Activated T-helper 1 cell treated with anti-CD3 and anti-CD28 coated beads, Interleukin-12 subunit alpha, Interleukin-12 subunit beta, Interleukin-2, Interleukin-4 antibody, amounts not matched to agents 30 ng/mL and 10 ng/mL and 1 ng/mL, durations not matched to agents 14 hours and 24 hours and 36 hours (primary cell): Measurements from ENCODE around the gene CERS5. TPM values are rescaled to one million over a fixed set of nuclear protein-coding genes. Genes with fewer than 3 reads are reported as not detected.

Experiments
- DNase-seq: peaks from one replicate; pipeline ENCODE4 v3.0.0; 2021; ENCODE audit warnings: low spot score
- H3K27ac Mint-ChIP-seq: one replicate; pipeline ENCODE4 v1.8.0; 2021; ENCODE audit warnings: mild to moderate bottlenecking, mixed read lengths
- H3K27me3 Mint-ChIP-seq: one replicate; pipeline ENCODE4 v1.8.0; 2022; ENCODE audit warnings: mild to moderate bottlenecking, moderate library complexity, mixed read lengths; ENCODE audit not compliant: insufficient read depth
- H3K36me3 Mint-ChIP-seq: one replicate; pipeline ENCODE4 v1.8.0; 2021; ENCODE audit warnings: low read depth, mixed read lengths
- H3K4me1 Mint-ChIP-seq: one replicate; pipeline ENCODE4 v1.8.0; 2021; ENCODE audit warnings: low read depth, mixed read lengths
- H3K4me3 Mint-ChIP-seq: one replicate; pipeline ENCODE4 v1.8.0; 2021; ENCODE audit warnings: mild to moderate bottlenecking, moderate library complexity, mixed read lengths
- H3K9me3 Mint-ChIP-seq: one replicate; pipeline ENCODE4 v1.8.0; 2021; ENCODE audit warnings: mixed read lengths
- intact Hi-C: fragments of 100-400 bp; cut with micrococcal nuclease; formaldehyde crosslinking; loops from one replicate; pipeline ENCODE4 v1.15.1; 2024
- total RNA-seq: library from RNA; stranded (reverse); gene quantifications from 2 replicates; pipeline ENCODE4 v1.2.3, GENCODE V29; 2022

CERS5 gene, protein sequence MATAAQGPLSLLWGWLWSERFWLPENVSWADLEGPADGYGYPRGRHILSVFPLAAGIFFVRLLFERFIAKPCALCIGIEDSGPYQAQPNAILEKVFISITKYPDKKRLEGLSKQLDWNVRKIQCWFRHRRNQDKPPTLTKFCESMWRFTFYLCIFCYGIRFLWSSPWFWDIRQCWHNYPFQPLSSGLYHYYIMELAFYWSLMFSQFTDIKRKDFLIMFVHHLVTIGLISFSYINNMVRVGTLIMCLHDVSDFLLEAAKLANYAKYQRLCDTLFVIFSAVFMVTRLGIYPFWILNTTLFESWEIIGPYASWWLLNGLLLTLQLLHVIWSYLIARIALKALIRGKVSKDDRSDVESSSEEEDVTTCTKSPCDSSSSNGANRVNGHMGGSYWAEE
- total RNA-seq, result 64.2 and 67.9 TPM in 2 replicates

DNA sequence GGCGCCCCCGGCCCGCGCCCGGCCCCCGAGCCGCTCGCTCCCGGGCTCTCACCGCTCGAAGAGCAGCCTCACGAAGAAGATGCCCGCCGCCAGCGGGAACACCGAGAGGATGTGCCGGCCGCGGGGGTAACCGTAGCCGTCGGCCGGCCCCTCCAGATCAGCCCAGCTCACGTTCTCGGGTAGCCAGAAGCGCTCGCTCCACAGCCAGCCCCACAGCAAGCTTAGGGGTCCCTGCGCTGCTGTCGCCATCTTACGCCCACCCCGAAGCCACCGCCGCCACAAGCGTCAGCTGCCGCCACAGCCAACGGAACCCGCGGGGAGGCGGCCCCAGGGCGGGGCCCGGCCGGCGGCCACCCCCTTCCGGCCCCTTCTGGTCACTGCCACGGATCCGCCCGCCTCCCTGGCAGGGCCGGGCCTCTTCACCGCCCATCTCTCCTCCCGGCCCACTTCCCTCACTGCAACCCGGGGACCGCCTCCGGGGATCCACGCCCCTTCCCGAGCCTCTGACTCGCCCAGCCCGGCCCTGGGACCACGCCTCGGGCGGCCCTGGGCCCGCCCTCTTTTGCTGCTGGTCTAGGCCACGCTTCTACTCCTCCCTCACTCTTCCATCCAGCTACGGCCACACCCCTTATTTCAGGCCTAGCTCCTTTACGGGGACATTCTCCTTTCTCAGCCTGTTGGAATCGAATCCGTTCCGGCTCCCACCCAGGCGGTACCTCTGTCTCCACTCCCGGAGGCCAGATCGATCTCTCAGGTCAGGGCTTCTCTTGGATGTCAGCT, at the start of gene CERS5:
Gene CERS5, minus strand, starts transcription at position 321 of the 780 bp plus-strand sequence. Its CDS starts 72 bp downstream, at position 249.
- peak within 1 kb of the TSS; percentile 99 for H3K4me3 Mint-ChIP-seq
- peak; percentile 98 for DNase-seq
- H3K27ac Mint-ChIP-seq, result peak within 1 kb of the TSS; percentile 95
- peaks cover 38% of the 10 kb centered on the region for H3K4me1 Mint-ChIP-seq
- no peaks in the 10 kb centered on the region for H3K27me3 Mint-ChIP-seq
- no peaks in the 10 kb centered on the region for H3K9me3 Mint-ChIP-seq
- intact Hi-C loops, result loop anchor here (1.0 to 5.0 kb wide), 8 partner anchors 20 to 1005 kb away; partner anchors contain the start of genes COX14, LARP4, RACGAP1 and SMARCD1
- H3K36me3 Mint-ChIP-seq, result peaks cover 6% of the 10 kb centered on the region

DNA sequence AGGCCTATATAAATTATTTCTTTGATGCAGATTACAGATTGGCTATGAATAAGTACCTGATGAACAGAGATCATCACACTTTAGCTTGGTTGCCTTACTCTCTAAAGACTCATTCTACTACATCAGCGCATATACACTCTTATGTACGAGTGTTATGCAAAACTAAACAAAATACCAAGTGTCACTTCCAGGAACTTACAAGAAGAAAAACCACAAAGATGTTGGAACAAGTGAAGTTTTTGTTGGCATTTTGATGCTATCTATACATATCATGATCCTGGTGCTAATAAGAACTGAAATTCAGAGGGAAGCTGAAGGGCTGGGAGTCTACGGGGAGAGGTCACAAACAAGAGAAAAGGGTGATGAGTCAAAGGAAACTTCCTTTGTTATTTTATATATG, 47.9 kb upstream of the CERS5 start:
- DNase-seq, result no peak
- Mint-ChIP-seq H3K27me3 (no peaks in the 10 kb centered on the region), H3K4me1 (peaks cover 38% of the 10 kb centered on the region), H3K36me3 (peaks cover 16% of the 10 kb centered on the region), H3K9me3 (no peaks in the 10 kb centered on the region), H3K4me3 (no peak overlapping the region), H3K27ac (peak overlapping the region; percentile 46)
- intact Hi-C loops, result no loop called here

DNA sequence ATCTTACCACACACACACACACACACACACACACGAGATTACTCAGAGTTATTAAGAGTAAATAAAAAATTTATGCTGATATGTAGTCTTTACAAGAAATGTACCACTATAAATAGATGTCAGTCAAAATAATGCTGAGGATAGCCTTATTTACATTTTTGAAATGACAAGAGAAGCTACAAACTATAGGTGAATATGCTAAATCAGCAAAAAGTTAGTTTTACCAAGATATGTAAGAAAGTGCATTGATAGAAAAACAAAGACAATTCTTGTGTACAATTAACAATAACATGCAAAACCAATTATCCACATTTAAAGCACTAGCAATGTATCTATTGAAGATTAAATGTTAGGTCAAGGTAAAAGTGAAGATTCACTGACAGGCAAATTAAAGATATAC, 46.8 kb upstream of the CERS5 start:
- Mint-ChIP-seq H3K27me3 (no peaks in the 10 kb centered on the region), H3K36me3 (peaks cover 13% of the 10 kb centered on the region), H3K27ac (no peak overlapping the region), H3K4me3 (no peak overlapping the region), H3K9me3 (no peaks in the 10 kb centered on the region), H3K4me1 (peaks cover 38% of the 10 kb centered on the region)
- DNase-seq, result no peak
- intact Hi-C loops, result no loop called here

DNA sequence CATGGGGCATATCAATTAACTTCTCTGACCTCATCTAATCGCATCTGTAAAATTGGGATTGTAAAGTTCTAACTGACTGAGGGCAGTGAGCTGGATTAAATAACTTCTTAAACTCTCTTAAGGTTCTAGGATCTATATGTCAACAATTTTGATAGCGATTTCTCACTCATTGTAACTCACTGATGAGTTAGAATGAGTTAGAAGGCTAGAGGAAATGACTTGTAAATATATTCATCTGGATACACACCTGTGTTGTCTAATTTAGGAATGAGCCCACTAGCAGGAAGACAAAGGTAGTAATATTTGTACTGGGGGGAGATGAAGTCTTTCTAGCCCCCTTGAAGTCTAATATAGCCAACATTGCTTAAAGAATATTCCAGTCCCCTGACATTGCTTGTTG, 46.3 kb upstream of the CERS5 start:
- Mint-ChIP-seq H3K4me1 (peaks cover 38% of the 10 kb centered on the region), H3K9me3 (no peaks in the 10 kb centered on the region), H3K36me3 (peaks cover 13% of the 10 kb centered on the region), H3K27me3 (no peaks in the 10 kb centered on the region), H3K27ac (peak overlapping the region; percentile 40), H3K4me3 (no peak overlapping the region)
- intact Hi-C loops, result no loop called here
- DNase-seq, result no peak

DNA sequence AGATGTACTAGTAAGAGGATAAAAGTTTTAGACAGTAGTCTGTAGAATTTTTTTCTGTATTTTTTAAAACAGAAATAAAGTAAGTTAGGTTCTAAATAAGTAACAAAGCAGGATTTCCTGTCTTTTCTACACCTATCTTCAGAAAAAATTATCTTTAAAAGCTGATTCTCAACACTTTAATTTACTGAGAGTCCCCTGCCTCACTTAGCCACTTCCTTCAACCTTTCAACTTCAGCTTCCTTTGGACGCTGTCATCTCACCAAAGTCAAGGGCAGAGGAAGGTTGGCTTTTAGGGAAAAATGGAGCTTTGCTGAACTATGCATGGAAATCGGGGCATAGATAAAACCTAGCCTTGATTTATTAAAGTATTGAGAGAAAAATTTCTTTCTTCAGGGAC, 44.9 kb upstream of the CERS5 start:
- H3K4me1 Mint-ChIP-seq, result peaks cover 38% of the 10 kb centered on the region
- H3K4me3 Mint-ChIP-seq, result peak overlapping the region; percentile 43
- peaks cover 11% of the 10 kb centered on the region for H3K36me3 Mint-ChIP-seq
- intact Hi-C loops, result loop anchor here (1.0 kb wide), 1 partner anchor 8 kb away; no protein-coding TSS in a partner anchor
- no peaks in the 10 kb centered on the region for H3K9me3 Mint-ChIP-seq
- H3K27me3 Mint-ChIP-seq, result no peaks in the 10 kb centered on the region
- H3K27ac Mint-ChIP-seq, result peak overlapping the region; percentile 88
- no peak for DNase-seq

DNA sequence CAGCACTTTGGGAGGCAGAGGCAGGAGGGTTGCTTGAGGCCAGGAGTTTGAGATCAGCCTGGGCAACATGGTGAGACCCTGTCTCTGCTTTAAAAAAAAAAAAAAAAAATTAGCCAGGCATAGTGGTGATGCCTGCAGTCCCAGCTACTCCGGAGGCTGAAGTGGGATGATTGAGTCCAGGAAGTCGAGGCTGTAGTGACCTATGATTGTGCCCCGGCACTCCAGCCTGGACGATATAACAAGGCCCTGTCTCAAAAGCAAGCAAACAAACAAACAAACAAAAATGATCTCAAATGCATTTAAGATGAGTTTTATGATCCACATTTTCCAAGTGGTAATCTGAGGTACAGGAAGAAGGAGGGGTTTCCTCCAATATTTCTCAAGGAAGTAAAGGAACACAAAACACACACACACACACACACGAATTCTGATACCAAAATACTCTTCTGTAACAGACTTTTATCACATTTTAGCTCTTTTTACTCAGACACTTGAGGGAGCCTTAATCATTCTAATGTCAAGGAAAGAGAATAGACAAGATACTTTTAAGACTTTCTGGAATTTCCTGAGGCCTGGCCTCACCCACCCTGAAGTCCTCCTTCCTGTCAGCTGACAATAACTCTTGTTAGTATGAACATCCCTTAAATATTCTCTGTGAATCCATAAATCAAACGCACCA, 44.4 kb upstream of the CERS5 start:
- H3K36me3 Mint-ChIP-seq, result peaks cover 12% of the 10 kb centered on the region
- H3K4me1 Mint-ChIP-seq, result peaks cover 38% of the 10 kb centered on the region

DNA sequence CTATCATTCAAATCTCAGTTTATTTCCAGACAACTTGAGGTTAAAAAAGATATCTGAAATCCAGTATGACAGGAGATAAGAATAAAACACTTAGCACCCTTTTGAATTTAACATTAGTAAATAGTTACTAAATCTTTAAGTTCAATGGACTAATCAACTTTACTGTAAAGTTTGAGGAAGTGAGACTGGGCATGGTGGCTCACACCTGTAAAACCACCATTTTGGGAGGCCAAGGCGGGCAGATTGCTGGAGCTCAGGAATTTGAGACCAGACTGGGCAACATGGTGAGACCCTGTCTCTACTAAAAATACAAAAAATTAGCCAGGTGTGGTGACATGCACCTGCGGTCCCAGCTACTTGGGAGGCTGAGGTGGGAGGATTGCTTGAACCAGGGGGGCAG, 40.3 kb upstream of the CERS5 start:
- Mint-ChIP-seq H3K27ac (no peak overlapping the region), H3K4me3 (no peak overlapping the region), H3K9me3 (no peaks in the 10 kb centered on the region), H3K27me3 (no peaks in the 10 kb centered on the region), H3K36me3 (peaks cover 16% of the 10 kb centered on the region), H3K4me1 (peaks cover 12% of the 10 kb centered on the region)
- intact Hi-C loops, result no loop called here
- no peak for DNase-seq

More for the DNA sequence above, 44.4 kb upstream of the CERS5 start:
- Mint-ChIP-seq H3K27ac (peak overlapping the region; percentile 88), H3K27me3 (no peaks in the 10 kb centered on the region), H3K4me3 (peak overlapping the region; percentile 43), H3K9me3 (no peaks in the 10 kb centered on the region)
- intact Hi-C loops, result loop anchor here (1.0 kb wide), 1 partner anchor 9 kb away; no protein-coding TSS in a partner anchor
- DNase-seq, result no peak

DNA sequence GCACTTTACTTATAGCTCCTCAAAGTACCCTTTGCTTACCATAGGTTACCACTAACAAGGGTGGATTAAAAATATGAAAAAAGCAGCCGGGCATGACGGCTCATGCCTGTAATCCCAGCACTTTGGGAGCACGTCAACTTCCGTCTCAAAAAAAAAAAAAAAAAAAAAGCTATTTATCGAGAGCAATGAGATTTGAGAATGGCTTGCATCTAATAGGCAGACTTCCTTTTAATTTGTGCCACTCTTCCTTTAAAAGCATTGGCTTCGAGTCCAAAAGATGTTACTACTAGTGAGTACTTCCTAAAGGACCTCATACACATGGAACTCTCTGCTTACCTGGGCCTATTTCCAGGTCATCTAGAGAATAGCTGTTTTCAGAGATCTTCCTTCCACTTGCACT, 38.5 kb upstream of the CERS5 start:
- peaks cover 17% of the 10 kb centered on the region for H3K36me3 Mint-ChIP-seq
- intact Hi-C loops, result no loop called here
- no peak for DNase-seq

DNA sequence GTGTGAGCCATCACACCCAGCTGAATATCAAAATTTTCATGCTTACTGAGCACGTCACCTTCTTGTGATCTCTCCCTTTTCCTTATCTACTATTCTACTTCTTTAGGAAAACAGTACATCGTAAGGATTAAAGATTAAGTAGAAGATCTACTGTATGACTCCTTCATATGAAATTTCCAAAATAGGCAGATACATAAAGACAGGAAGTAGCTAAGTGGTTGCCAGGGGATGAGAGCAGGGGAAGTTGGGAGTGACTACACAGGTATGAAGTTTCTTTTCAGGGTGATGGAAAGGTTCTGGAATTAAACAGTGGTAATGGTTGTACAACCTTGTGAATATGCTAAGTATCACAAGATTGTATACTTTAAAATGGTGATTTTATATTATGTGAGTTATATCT, 36.5 kb upstream of the CERS5 start:
- intact Hi-C loops, result no loop called here
- Mint-ChIP-seq H3K27me3 (no peaks in the 10 kb centered on the region), H3K9me3 (no peaks in the 10 kb centered on the region), H3K4me3 (no peak overlapping the region), H3K4me1 (no peaks in the 10 kb centered on the region), H3K27ac (no peak overlapping the region), H3K36me3 (peaks cover 26% of the 10 kb centered on the region)
- no peak for DNase-seq

More for the DNA sequence above, 38.5 kb upstream of the CERS5 start:
- no peak overlapping the region for H3K27ac Mint-ChIP-seq
- no peaks in the 10 kb centered on the region for H3K4me1 Mint-ChIP-seq
- no peak overlapping the region for H3K4me3 Mint-ChIP-seq
- H3K27me3 Mint-ChIP-seq, result no peaks in the 10 kb centered on the region
- H3K9me3 Mint-ChIP-seq, result no peaks in the 10 kb centered on the region

DNA sequence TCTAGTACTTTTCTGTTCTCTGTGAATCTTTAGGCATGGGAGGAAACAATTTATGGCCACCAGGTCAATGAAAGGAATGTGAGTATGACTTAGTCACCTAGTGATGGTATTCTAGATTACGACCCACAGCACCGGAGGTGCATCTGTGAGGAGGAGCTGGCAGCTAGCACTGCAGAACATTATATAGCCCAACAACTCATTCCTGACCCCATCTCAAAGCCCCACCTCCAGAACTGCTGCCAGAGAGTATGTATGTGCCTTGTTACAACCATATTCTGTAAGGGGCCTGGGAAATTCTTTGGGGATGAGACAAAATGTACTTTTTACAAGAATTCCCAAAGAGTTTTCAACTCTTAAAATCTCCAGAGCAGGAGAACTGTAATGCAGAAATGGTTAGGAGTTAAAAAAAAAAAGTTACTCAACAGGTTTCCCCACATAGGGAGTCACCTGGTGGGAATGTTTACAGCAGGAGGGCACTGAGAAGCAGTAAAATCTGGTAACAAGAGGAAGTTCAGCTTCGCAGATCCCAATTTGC, 34.9 kb upstream of the CERS5 start:
- no peak for DNase-seq
- no peaks in the 10 kb centered on the region for H3K9me3 Mint-ChIP-seq
- no peak overlapping the region for H3K4me3 Mint-ChIP-seq
- H3K27me3 Mint-ChIP-seq, result no peaks in the 10 kb centered on the region
- H3K27ac Mint-ChIP-seq, result no peak overlapping the region
- no peaks in the 10 kb centered on the region for H3K4me1 Mint-ChIP-seq
- intact Hi-C loops, result no loop called here
- H3K36me3 Mint-ChIP-seq, result peaks cover 33% of the 10 kb centered on the region

DNA sequence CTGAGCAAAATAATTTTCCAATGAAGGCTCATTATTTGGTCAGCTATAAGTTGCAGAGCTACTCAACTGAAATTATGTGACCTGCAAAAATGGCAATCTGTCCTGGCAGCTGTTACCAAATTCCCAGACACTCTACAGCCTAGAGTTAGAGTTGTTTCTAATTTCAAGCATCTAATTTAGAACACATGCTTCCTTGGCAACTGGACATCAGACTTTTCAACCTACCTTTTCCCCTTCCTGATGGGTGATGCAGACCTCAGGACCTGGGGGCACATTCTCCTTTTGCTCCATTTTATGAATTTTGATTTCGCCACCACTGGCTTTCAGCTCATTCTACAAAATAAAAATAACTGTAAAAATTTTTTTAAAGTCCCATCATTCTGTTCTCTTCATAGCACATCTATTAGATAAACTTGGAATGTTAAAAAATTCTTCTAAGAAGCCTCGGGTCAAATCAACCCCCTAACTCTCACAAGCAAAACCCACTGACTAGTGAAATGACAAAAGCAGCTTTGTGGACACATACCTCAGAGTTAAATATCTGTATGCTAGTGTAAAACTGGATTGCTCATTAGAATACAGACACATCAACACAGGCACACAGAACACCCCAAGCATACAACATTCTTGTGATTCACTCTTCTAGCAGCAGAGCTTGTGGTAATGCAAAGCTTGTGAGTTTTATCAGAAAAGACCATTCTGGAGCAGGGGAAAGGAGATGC, 33.5 kb upstream of the CERS5 start:
- H3K36me3 Mint-ChIP-seq, result peaks cover 36% of the 10 kb centered on the region

DNA sequence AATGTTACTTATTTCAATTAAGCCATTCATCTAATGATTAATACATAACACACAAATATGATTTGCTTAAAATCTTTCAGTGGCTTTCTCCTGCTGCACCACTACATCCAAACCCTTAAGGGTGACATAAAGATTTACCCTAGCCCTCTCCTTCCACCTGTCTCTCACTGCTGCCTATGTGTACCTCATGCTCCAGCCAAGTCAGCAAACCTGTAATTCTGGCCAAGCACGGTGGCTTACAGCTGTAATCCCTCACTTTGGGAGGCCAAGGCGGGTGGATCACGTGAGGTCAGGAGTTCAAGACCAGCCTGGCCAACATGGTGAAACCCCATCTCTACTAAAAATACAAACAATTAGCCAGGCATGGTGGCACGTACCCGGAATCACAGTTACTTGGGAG, 31.7 kb upstream of the CERS5 start:
- DNase-seq, result no peak
- Mint-ChIP-seq H3K9me3 (no peaks in the 10 kb centered on the region), H3K27ac (no peak overlapping the region), H3K36me3 (peaks cover 32% of the 10 kb centered on the region), H3K27me3 (no peaks in the 10 kb centered on the region), H3K4me3 (no peak overlapping the region), H3K4me1 (peaks cover 4% of the 10 kb centered on the region)
- intact Hi-C loops, result no loop called here

More for the DNA sequence above, 33.5 kb upstream of the CERS5 start:
- H3K27ac Mint-ChIP-seq, result no peak overlapping the region
- intact Hi-C loops, result no loop called here
- peaks cover 4% of the 10 kb centered on the region for H3K4me1 Mint-ChIP-seq
- no peak for DNase-seq
- no peaks in the 10 kb centered on the region for H3K27me3 Mint-ChIP-seq
- no peaks in the 10 kb centered on the region for H3K9me3 Mint-ChIP-seq
- H3K4me3 Mint-ChIP-seq, result no peak overlapping the region
